ENCODE measurements around the gene TMEM181.
A peak's percentile ranks its signal among the peaks of the same experiment; 100 is the strongest.

TMEM181 gene

GRCh38 chr6:158561321-158561884 is 1.5 kb downstream of the TMEM181 start:
- DNase-seq (ENCODE audit: low read depth in 1 of 2, low spot score in 1 of 2) = no peak
- Histone ChIP-seq H3K4me3 (replicated peaks; ENCODE audit: insufficient read depth, low read length) (peak overlapping the region; percentile 73), H3K27ac (replicated peaks) (peak overlapping the region; percentile 86), H3K27me3 (ENCODE audit: insufficient read depth, poor library complexity, severe bottlenecking) (no peaks in the 10 kb centered on the region)
- TF ChIP-seq CTCF (IDR thresholded peaks at IDR 0.05; ENCODE audit: insufficient read depth, low read length) (no peak), GABPA (IDR thresholded peaks at IDR 0.05; ENCODE audit: low read depth) (no peak), SPI1 (IDR thresholded peaks at IDR 0.05; ENCODE audit: borderline replicate concordance, low read depth) (no peak), REST (IDR thresholded peaks at IDR 0.05; ENCODE audit: insufficient replicate concordance, low read depth) (no peak)

- DNase-seq (ENCODE audit: low read depth in 1 of 2, low spot score in 1 of 2) = no peak
- Histone ChIP-seq H3K27ac (replicated peaks) (no peak overlapping the region), H3K4me3 (replicated peaks; ENCODE audit: insufficient read depth, low read length) (no peak overlapping the region), H3K27me3 (ENCODE audit: insufficient read depth, poor library complexity, severe bottlenecking) (no peaks in the 10 kb centered on the region)
- no peak for TF ChIP-seq REST (IDR thresholded peaks at IDR 0.05; ENCODE audit: insufficient replicate concordance, low read depth)
- TF ChIP-seq SPI1 (IDR thresholded peaks at IDR 0.05; ENCODE audit: borderline replicate concordance, low read depth) = no peak
- TF ChIP-seq GABPA (IDR thresholded peaks at IDR 0.05; ENCODE audit: low read depth) = no peak
- TF ChIP-seq CTCF (IDR thresholded peaks at IDR 0.05; ENCODE audit: insufficient read depth, low read length) = no peak
- no peak for TF ChIP-seq POLR2AphosphoS5 (IDR thresholded peaks at IDR 0.05; ENCODE audit: low read depth)
Measured at GRCh38 chr6:158561938-158562337, 2.0 kb downstream of the TMEM181 start.

GRCh38 chr6:158564243-158565121 is 4.6 kb downstream of the TMEM181 start:
- Histone ChIP-seq H3K4me3 (replicated peaks; ENCODE audit: insufficient read depth, low read length) (no peak overlapping the region), H3K27ac (replicated peaks) (no peak overlapping the region), H3K27me3 (ENCODE audit: insufficient read depth, poor library complexity, severe bottlenecking) (no peaks in the 10 kb centered on the region)
- no peak for DNase-seq (ENCODE audit: low read depth in 1 of 2, low spot score in 1 of 2)
- no peak for TF ChIP-seq CTCF (IDR thresholded peaks at IDR 0.05; ENCODE audit: insufficient read depth, low read length)
- TF ChIP-seq GABPA (IDR thresholded peaks at IDR 0.05; ENCODE audit: low read depth) = no peak
- TF ChIP-seq REST (IDR thresholded peaks at IDR 0.05; ENCODE audit: insufficient replicate concordance, low read depth) = no peak
- TF ChIP-seq SPI1 (IDR thresholded peaks at IDR 0.05; ENCODE audit: borderline replicate concordance, low read depth) = no peak
- TF ChIP-seq POLR2AphosphoS5 (IDR thresholded peaks at IDR 0.05; ENCODE audit: low read depth) = no peak

Data from HL-60 (cell line).